HG03097 (cell line): ENCODE data around the gene SLC16A5.
A peak's percentile ranks its signal among the peaks of the same experiment; 100 is the strongest.

Source experiments
- ATAC-seq: cut with Tn5 transposase; IDR thresholded peaks from one replicate; pipeline ENCODE4 v1.9.1; 2021; ENCODE audit not compliant: unreplicated experiment, low FRiP score

Gene SLC16A5

DNA sequence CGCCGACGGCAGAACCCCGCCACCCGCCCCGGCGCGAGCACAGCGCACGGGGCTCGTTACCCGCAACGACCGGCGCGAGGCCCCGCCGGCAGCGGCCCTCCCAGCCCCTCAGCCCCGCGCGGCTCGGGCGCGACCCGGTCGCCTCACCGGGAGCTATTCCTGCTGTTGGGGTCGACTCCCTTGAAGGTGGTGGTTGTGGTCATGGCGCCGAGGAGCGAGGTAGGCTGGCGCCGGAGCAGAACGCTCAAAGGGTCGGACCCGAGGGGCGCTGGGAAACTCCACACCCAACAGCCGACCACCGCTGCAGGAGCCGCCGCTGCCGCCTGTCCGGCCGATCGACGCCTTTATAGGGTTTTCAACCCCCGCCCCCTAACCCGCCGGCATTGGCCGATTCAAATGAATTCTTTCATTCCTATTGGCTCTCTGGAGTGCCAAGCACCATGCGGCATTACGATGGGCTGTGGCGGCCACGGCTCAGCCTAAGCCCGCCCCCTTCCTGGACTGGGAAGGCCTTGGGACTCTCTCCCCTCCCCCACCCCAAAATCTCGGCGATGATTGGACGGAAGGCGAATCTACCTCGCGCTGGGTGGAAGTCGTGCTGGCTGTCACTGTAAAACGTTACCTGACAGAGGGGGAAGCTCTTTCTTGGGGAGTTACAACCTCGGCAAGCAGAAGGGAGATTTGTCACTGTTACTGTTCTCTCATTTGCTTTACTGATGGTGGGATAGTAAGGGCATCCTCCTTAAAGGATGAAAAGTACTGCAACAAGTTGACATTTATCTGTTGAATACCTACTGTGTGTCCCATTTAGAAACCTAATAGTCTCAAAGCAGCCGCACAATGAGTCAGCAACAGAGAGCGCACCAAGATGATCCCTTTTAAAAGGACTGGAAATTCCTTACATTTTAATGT, 66.7 kb downstream of the SLC16A5 start, which contains the start of gene JPT1:
Gene JPT1, minus strand, starts transcription at position 318 of the 912 bp plus-strand sequence. Its CDS starts 115 bp downstream, at position 203.
- ATAC-seq: peak; percentile 95

DNA sequence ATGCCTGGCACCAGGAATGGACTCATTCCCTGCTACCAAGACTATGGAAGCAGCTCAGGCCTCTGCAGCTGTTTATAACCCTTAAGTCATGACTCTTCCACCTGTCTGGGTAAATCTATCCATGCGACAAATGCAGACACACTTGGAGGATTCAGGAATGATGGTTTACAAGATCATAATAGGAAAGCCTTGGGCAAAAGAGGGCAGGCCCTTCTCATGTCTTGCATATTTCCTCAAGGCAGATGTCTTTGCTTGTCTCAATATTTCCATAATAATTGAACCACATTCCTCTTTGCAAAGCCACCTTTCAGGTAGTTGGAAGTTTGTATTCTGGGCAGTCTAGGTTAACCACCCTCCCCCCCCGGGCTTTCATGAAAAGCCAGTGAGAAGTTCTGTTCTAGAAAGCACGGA, 67.4 kb downstream of the SLC16A5 start:
- ATAC-seq: no peak
